Measurements from ENCODE around the gene RBL1.

GRCh38 chr20:36969051-36969450, 126.7 kb downstream of the RBL1 start:
- TF ChIP-seq CTCF (IDR thresholded peaks at IDR 0.05) = no peak
- no peak for TF ChIP-seq POLR2AphosphoS5 (IDR thresholded peaks at IDR 0.05)
